ENCODE measurements around the gene SULT4A1. TPM values are rescaled to one million over a fixed set of nuclear protein-coding genes. Genes with fewer than 3 reads are reported as not detected.

The SULT4A1 gene
- total and polyA plus RNA-seq, 2 of the 4 experiments (the other 2 are of a cell fraction): 1.1 to 5.2 TPM

- peaks cover 21% of the 10 kb centered on the region for H3K27me3 ChIP-seq (ENCODE audit: control insufficient read depth, insufficient read depth, low read length)
- CTCF ChIA-PET: no interaction called here
- WGBS, 2 experiments (ENCODE audit: extremely low coverage in 2 of 2, insufficient read length in 1 of 2): 73% methylated on average over 1 of the region's 1 CpG; no CpG with 5 or more reads in 1 of the 2 experiments
- no peak overlapping the region for H2AFZ ChIP-seq (replicated peaks; ENCODE audit: low read length, poor library complexity)
- peak overlapping the region; percentile 25; the same call in 1 of the 2 replicates for H2AK5ac ChIP-seq (ENCODE audit: low read depth, low read length)
- H2AK9ac ChIP-seq (replicated peaks; ENCODE audit: low read depth, low read length, poor library complexity): no peak overlapping the region
- no peak overlapping the region for H3K4me2 ChIP-seq (ENCODE audit: low read depth, low read length)
- H3K4ac ChIP-seq (ENCODE audit: low read depth, low read length): no peak overlapping the region
- H4K8ac ChIP-seq (ENCODE audit: low read depth in 2 of 2, low read length in 2 of 2): no peak overlapping the region
- DNase-seq (no peak), ATAC-seq (ENCODE audit: low read depth) (no peak)
- H3K18ac ChIP-seq (ENCODE audit: low read depth, low read length): no peak overlapping the region
- POLR2A ChIA-PET (ENCODE audit: unreplicated experiment): no interaction called here
- BruUV-seq (replicated peaks): no TSS peak
- no peak overlapping the region for H4K91ac ChIP-seq (ENCODE audit: insufficient read depth, low read depth, low read length)
- no peak overlapping the region for H2BK20ac ChIP-seq (ENCODE audit: low read depth, low read length)
- H3K36me3 ChIP-seq (ENCODE audit: control insufficient read depth, insufficient read depth, low read length): no peaks in the 10 kb centered on the region
- no peaks in the 10 kb centered on the region; the same call in 1 of the 2 replicates for H3K4me1 ChIP-seq (ENCODE audit: control insufficient read depth, insufficient read depth, low read length)
- in situ Hi-C loops (cut with MboI; ENCODE audit: low sequenced_read_pairs): no loop called here
- H3K56ac ChIP-seq (ENCODE audit: extremely low read depth, insufficient read depth, low read length): no peak overlapping the region
- intact Hi-C loops (cut with micrococcal nuclease): loop anchor here (10.0 kb wide), 1 partner anchor 635 kb away; no protein-coding TSS in a partner anchor
- no peaks in the 10 kb centered on the region for H3K9me3 ChIP-seq (ENCODE audit: control insufficient read depth, insufficient read depth, low read length)
- H3K4me3 ChIP-seq (ENCODE audit: insufficient read depth, low read depth, low read length): no peak overlapping the region
- dilution Hi-C loops (cut with HindIII; ENCODE audit: low sequenced_read_pairs, unreplicated experiment): no loop called here
- no peak overlapping the region for H3K14ac ChIP-seq (replicated peaks; ENCODE audit: low read depth, low read length)
- no peak overlapping the region for H3K27ac ChIP-seq (ENCODE audit: insufficient read depth, low read length)
- H3K9me1 ChIP-seq (ENCODE audit: insufficient read depth, low read length): no peaks in the 10 kb centered on the region
- H4K20me1 ChIP-seq (ENCODE audit: insufficient read depth, low read length): no peaks in the 10 kb centered on the region
- H3K79me1 ChIP-seq (ENCODE audit: low read depth in 1 of 2, low read length in 2 of 2): no peaks in the 10 kb centered on the region
- no peak overlapping the region for H3K9ac ChIP-seq (ENCODE audit: low read depth, low read length)
- no peak overlapping the region for H2BK5ac ChIP-seq (ENCODE audit: low read depth, low read length, poor library complexity, severe bottlenecking)
- TF ChIP-seq ELK1 (IDR thresholded peaks at IDR 0.05; ENCODE audit: borderline replicate concordance, low read depth, low read length) (no peak), RFX5 (IDR thresholded peaks at IDR 0.05; ENCODE audit: low read depth, low read length) (no peak), CHD1 (IDR thresholded peaks at IDR 0.05; ENCODE audit: low read depth, low read length) (no peak), MXI1 (IDR thresholded peaks at IDR 0.05; ENCODE audit: borderline replicate concordance, low read depth, low read length) (no peak), BHLHE40 (IDR thresholded peaks at IDR 0.05; ENCODE audit: low read depth, low read length) (no peak), USF2 (IDR thresholded peaks at IDR 0.05; ENCODE audit: low read depth, low read length) (no peak)
- H2BK15ac ChIP-seq (ENCODE audit: low read depth, low read length): no peak overlapping the region
- H4K5ac ChIP-seq (ENCODE audit: low read depth, low read length): no peak overlapping the region
- H3K23ac ChIP-seq (ENCODE audit: low read depth, low read length): no peak overlapping the region
- H2BK120ac ChIP-seq (ENCODE audit: low read depth, low read length): no peak overlapping the region
These were observed 47.4 kb upstream of the SULT4A1 start for GRCh38 chr22:43909708-43910107.
